ENCODE results near the gene RRAD. TPM values are rescaled to one million over a fixed set of nuclear protein-coding genes. Genes with fewer than 3 reads are reported as not detected.

Gene RRAD
- total RNA-seq, 1 experiment from 2014 or later: 4.3 TPM

DNA sequence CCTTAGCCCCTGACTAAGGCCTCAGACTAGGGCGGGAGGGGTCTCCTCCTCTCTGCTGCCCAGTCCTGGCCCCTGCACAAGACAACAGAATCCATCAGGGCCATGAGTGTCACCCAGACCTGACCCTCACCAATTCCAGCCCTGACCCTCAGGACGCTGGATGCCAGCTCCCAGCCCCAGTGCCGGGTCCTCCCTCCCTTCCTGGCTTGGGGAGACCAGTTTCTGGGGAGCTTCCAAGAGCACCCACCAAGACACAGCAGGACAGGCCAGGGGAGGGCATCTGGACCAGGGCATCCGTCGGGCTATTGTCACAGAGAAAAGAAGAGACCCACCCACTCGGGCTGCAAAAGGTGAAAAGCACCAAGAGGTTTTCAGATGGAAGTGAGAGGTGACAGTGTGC is 48.4 kb upstream of the RRAD start:
- DNase-seq (ENCODE audit: low read depth, low spot score) (no peak), ATAC-seq (no peak)
- TF ChIP-seq TCF7L2 (IDR thresholded peaks at IDR 0.05; ENCODE audit: low read depth, low read length): no peak
- TF ChIP-seq SIN3A (IDR thresholded peaks at IDR 0.05; ENCODE audit: borderline replicate concordance, insufficient read depth, low read depth, low read length): no peak
- TF ChIP-seq, protein P1, sequence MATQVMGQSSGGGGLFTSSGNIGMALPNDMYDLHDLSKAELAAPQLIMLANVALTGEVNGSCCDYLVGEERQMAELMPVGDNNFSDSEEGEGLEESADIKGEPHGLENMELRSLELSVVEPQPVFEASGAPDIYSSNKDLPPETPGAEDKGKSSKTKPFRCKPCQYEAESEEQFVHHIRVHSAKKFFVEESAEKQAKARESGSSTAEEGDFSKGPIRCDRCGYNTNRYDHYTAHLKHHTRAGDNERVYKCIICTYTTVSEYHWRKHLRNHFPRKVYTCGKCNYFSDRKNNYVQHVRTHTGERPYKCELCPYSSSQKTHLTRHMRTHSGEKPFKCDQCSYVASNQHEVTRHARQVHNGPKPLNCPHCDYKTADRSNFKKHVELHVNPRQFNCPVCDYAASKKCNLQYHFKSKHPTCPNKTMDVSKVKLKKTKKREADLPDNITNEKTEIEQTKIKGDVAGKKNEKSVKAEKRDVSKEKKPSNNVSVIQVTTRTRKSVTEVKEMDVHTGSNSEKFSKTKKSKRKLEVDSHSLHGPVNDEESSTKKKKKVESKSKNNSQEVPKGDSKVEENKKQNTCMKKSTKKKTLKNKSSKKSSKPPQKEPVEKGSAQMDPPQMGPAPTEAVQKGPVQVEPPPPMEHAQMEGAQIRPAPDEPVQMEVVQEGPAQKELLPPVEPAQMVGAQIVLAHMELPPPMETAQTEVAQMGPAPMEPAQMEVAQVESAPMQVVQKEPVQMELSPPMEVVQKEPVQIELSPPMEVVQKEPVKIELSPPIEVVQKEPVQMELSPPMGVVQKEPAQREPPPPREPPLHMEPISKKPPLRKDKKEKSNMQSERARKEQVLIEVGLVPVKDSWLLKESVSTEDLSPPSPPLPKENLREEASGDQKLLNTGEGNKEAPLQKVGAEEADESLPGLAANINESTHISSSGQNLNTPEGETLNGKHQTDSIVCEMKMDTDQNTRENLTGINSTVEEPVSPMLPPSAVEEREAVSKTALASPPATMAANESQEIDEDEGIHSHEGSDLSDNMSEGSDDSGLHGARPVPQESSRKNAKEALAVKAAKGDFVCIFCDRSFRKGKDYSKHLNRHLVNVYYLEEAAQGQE (IDR thresholded peaks at IDR 0.05; ENCODE audit: insufficient read depth in 1 of 2, low read depth in 2 of 2, low read length in 1 of 2): no peak
- TF ChIP-seq POLR2AphosphoS5 (IDR thresholded peaks at IDR 0.05; ENCODE audit: low read depth, low read length): no peak
- TF ChIP-seq, protein P2, sequence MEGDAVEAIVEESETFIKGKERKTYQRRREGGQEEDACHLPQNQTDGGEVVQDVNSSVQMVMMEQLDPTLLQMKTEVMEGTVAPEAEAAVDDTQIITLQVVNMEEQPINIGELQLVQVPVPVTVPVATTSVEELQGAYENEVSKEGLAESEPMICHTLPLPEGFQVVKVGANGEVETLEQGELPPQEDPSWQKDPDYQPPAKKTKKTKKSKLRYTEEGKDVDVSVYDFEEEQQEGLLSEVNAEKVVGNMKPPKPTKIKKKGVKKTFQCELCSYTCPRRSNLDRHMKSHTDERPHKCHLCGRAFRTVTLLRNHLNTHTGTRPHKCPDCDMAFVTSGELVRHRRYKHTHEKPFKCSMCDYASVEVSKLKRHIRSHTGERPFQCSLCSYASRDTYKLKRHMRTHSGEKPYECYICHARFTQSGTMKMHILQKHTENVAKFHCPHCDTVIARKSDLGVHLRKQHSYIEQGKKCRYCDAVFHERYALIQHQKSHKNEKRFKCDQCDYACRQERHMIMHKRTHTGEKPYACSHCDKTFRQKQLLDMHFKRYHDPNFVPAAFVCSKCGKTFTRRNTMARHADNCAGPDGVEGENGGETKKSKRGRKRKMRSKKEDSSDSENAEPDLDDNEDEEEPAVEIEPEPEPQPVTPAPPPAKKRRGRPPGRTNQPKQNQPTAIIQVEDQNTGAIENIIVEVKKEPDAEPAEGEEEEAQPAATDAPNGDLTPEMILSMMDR (IDR thresholded peaks at IDR 0.05): no peak
- Histone ChIP-seq H3K27ac (ENCODE audit: low read length) (no peak overlapping the region), H3K4me1 (ENCODE audit: control insufficient read depth, insufficient read depth, low read length) (no peaks in the 10 kb centered on the region), H3K27me3 (ENCODE audit: control insufficient read depth, insufficient read depth, low read length) (no peaks in the 10 kb centered on the region), H3K4me3 (ENCODE audit: low read depth in 2 of 2, low read length in 2 of 2) (no peak overlapping the region), H3K36me3 (ENCODE audit: control insufficient read depth, insufficient read depth, low read length) (no peaks in the 10 kb centered on the region), H3K9me3 (ENCODE audit: control insufficient read depth, insufficient read depth, low read depth, low read length) (no peaks in the 10 kb centered on the region)
- CTCF ChIA-PET: no interaction called here
- POLR2A ChIA-PET: interaction anchor here (0.6 kb wide), 1 partner anchor 81 kb away, joined by 3 read pairs; no protein-coding TSS in a partner anchor
- intact Hi-C loops (cut with micrococcal nuclease; ENCODE audit: unreplicated experiment): loop anchor here (10.0 kb wide), 2 partner anchors 131 to 181 kb away; partner anchors contain the start of genes B3GNT9, FBXL8, PHAF1 and TRADD
- in situ Hi-C loops (cut with HindIII; ENCODE audit: low pct_unique_long_range_greater_than_20kb, low sequenced_read_pairs): no loop called here
- no TSS peak for BruUV-seq (replicated peaks)

DNA sequence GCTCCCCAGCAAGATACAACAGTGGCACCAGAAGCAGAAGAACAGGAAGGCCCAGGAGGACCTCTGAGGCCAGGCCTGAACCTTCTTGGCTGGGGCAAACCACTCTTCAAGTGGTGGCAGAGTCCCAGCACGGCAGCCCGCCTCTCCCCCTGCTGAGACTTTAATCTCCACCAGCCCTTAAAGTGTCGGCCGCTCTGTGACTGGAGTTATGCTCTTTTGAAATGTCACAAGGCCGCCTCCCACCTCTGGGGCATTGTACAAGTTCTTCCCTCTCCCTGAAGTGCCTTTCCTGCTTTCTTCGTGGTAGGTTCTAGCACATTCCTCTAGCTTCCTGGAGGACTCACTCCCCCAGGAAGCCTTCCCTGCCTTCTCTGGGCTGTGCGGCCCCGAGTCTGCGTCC is 47.6 kb upstream of the RRAD start:
- no peaks in the 10 kb centered on the region for H3K9me3 ChIP-seq (ENCODE audit: control insufficient read depth, insufficient read depth, low read depth, low read length)
- in situ Hi-C loops (cut with HindIII; ENCODE audit: low pct_unique_long_range_greater_than_20kb, low sequenced_read_pairs): no loop called here
- DNase-seq (ENCODE audit: low read depth, low spot score) (no peak), ATAC-seq (no peak)
- BruUV-seq (replicated peaks): no TSS peak
- intact Hi-C loops (cut with micrococcal nuclease; ENCODE audit: unreplicated experiment): loop anchor here (10.0 kb wide), 2 partner anchors 132 to 182 kb away; partner anchors contain the start of genes B3GNT9, FBXL8, PHAF1 and TRADD
- H3K4me3 ChIP-seq (ENCODE audit: low read depth in 2 of 2, low read length in 2 of 2): no peak overlapping the region
- POLR2A ChIA-PET: no interaction called here
- H3K36me3 ChIP-seq (ENCODE audit: control insufficient read depth, insufficient read depth, low read length): no peaks in the 10 kb centered on the region
- CTCF ChIA-PET: no interaction called here
- no peaks in the 10 kb centered on the region for H3K4me1 ChIP-seq (ENCODE audit: control insufficient read depth, insufficient read depth, low read length)
- no peaks in the 10 kb centered on the region for H3K27me3 ChIP-seq (ENCODE audit: control insufficient read depth, insufficient read depth, low read length)
- TF ChIP-seq POLR2AphosphoS5 (IDR thresholded peaks at IDR 0.05; ENCODE audit: low read depth, low read length) (no peak), SIN3A (IDR thresholded peaks at IDR 0.05; ENCODE audit: borderline replicate concordance, insufficient read depth, low read depth, low read length) (no peak), TCF7L2 (IDR thresholded peaks at IDR 0.05; ENCODE audit: low read depth, low read length) (no peak)
- TF ChIP-seq, protein P1 (IDR thresholded peaks at IDR 0.05; ENCODE audit: insufficient read depth in 1 of 2, low read depth in 2 of 2, low read length in 1 of 2): no peak
- TF ChIP-seq, protein P2 (IDR thresholded peaks at IDR 0.05): no peak
- no peak overlapping the region for H3K27ac ChIP-seq (ENCODE audit: low read length)

Measured in Panc1 (cell line).